AG04450 (cell line): ENCODE results near the gene RAMP1. TPM values are rescaled to one million over a fixed set of nuclear protein-coding genes. Genes with fewer than 3 reads are reported as not detected.
A peak's percentile ranks its signal among the peaks of the same experiment; 100 is the strongest.

Source experiments
- CTCF ChIA-PET: fragments of 300-600, 350-600 bp; formaldehyde crosslinking; extraction: SDS; loops from one replicate; lab custom pipeline; 2022; ENCODE audit warnings: antibody characterized with exemption, inconsistent platforms; lab: Charles Lee
- POLR2A ChIA-PET: fragments of 350-600 bp; formaldehyde crosslinking; extraction: SDS; loops from one replicate; lab custom pipeline; 2021; ENCODE audit warnings: antibody characterized with exemption, inconsistent platforms; lab: Yijun Ruan, JAX
- DNase-seq: peaks from one replicate; pipeline ENCODE4 v3.0.0-alpha.2; 2011; ENCODE audit warnings: low read depth, low spot score
- H3K27ac ChIP-seq: one replicate; pipeline ENCODE4 v1.5.1; 2012; ENCODE audit warnings: low read depth, low read length, control low read depth
- H3K27me3 ChIP-seq: one replicate; pipeline ENCODE4 v1.6.0; 2012; ENCODE audit warnings: low read length; ENCODE audit not compliant: control insufficient read depth, insufficient read depth
- H3K4me3 ChIP-seq: 2 replicates; pipeline ENCODE4 v1.5.1; 2011; ENCODE audit warnings: mild to moderate bottlenecking, low read depth, low read length, control low read depth
- H3K9me3 ChIP-seq: 2 replicates; pipeline ENCODE4 v1.5.1; 2012; ENCODE audit warnings: low read length; ENCODE audit not compliant: control insufficient read depth, insufficient read depth
- CTCF ChIP-seq: IDR thresholded peaks from 2 replicates; pipeline ENCODE4 v1.5.1; 2011; ENCODE audit warnings: low read depth, low read length, control low read depth, inconsistent platforms
- polyA plus RNA-seq: library from polyadenylated mRNA; depleted of rRNA; stranded (reverse); fragments of >200 nt; gene quantifications from 2 replicates; pipeline ENCODE4 v1.2.3, GENCODE V29; 2011

Gene RAMP1
- polyA plus RNA-seq, 1 experiment, result 26.5 TPM

- H3K27me3 ChIP-seq, result no peaks in the 10 kb centered on the region
- CTCF ChIA-PET, result interaction anchor here (0.6 kb wide), 1 partner anchor 908 kb away, joined by 3 read pairs; no protein-coding TSS in a partner anchor
- no peak for DNase-seq
- H3K9me3 ChIP-seq, result no peaks in the 10 kb centered on the region; the same call in 1 of the 2 replicates
- POLR2A ChIA-PET, result no interaction called here
- H3K27ac ChIP-seq, result no peak overlapping the region
- TF ChIP-seq CTCF, result no peak
- H3K4me3 ChIP-seq, result no peak overlapping the region
These were observed 17.6 kb downstream of the RAMP1 start for GRCh38 chr2:237876951-237877491.

GRCh38 chr2:237877576-237878307 is 18.3 kb downstream of the RAMP1 start:
- Histone ChIP-seq H3K4me3 (no peak overlapping the region), H3K27ac (no peak overlapping the region), H3K9me3 (no peaks in the 10 kb centered on the region; the same call in 1 of the 2 replicates), H3K27me3 (no peaks in the 10 kb centered on the region)
- no peak for DNase-seq
- no peak for TF ChIP-seq CTCF
- CTCF ChIA-PET, result no interaction called here
- POLR2A ChIA-PET, result no interaction called here

- ChIA-PET CTCF (no interaction called here), POLR2A (no interaction called here)
- no peak for TF ChIP-seq CTCF
- Histone ChIP-seq H3K27ac (peak overlapping the region; percentile 57), H3K27me3 (no peaks in the 10 kb centered on the region), H3K4me3 (no peak overlapping the region), H3K9me3 (no peaks in the 10 kb centered on the region; the same call in 1 of the 2 replicates)
- no peak for DNase-seq
These were observed 19.1 kb downstream of the RAMP1 start for GRCh38 chr2:237878321-237879057.

- DNase-seq, result no peak
- Histone ChIP-seq H3K9me3 (no peaks in the 10 kb centered on the region; the same call in 1 of the 2 replicates), H3K4me3 (no peak overlapping the region), H3K27ac (peak overlapping the region; percentile 57), H3K27me3 (no peaks in the 10 kb centered on the region)
- no peak for TF ChIP-seq CTCF
- CTCF ChIA-PET, result no interaction called here
- POLR2A ChIA-PET, result no interaction called here
These were observed 19.6 kb downstream of the RAMP1 start for GRCh38 chr2:237879058-237879430.

- Histone ChIP-seq H3K9me3 (no peaks in the 10 kb centered on the region; the same call in 1 of the 2 replicates), H3K4me3 (no peak overlapping the region), H3K27me3 (no peaks in the 10 kb centered on the region), H3K27ac (no peak overlapping the region)
- no peak for TF ChIP-seq CTCF
- DNase-seq, result no peak
- ChIA-PET CTCF (no interaction called here), POLR2A (no interaction called here)
These were observed 20.7 kb downstream of the RAMP1 start for GRCh38 chr2:237879991-237880560.
